Vagina (tissue), 2 donors: ENCODE data around the gene DLD.

Experiments used
- CTCF ChIP-seq, 3 experiments: fragments of 450-650 bp in 2 of 3; fragments of 200-600 bp in 1 of 3; sonication (generic) in 1 of 3; IDR thresholded peaks; one replicate each; pipeline ENCODE4 v1.5.1; 2017 to 2019; ENCODE audit warnings: antibody characterized with exemption in 3 of 3, mild to moderate bottlenecking in 2 of 3, moderate library complexity in 2 of 3
- POLR2A ChIP-seq, 2 donors: fragments of 450-650 bp; IDR thresholded peaks; one replicate each; pipeline ENCODE4 v1.6.1; 2017; ENCODE audit warnings: antibody characterized with exemption in 2 of 2, mild to moderate bottlenecking in 2 of 2, moderate library complexity in 2 of 2

- TF ChIP-seq CTCF (IDR thresholded peaks at IDR 0.05) (no peak), POLR2A (IDR thresholded peaks at IDR 0.05) (no peak)
These were observed 8.2 kb upstream of the DLD start for GRCh38 chr7:107882766-107883165.
